Activated CD8-positive, alpha-beta memory T cell treated with anti-CD3 and anti-CD28 coated beads for 4 hours (primary cell): Measurements from ENCODE around the gene GRHL3.
A peak's percentile ranks its signal among the peaks of the same experiment; 100 is the strongest.

Experiments
- DNase-seq, 2 donors: peaks; one replicate each; pipeline ENCODE4 v3.0.0-alpha.2; 2020; ENCODE audit warnings: low read depth in 2 of 2

Gene GRHL3

GRCh38 chr1:24343412-24344089 is 24.4 kb downstream of the GRHL3 start:
- DNase-seq = no peak

GRCh38 chr1:24344090-24344742 is 25.1 kb downstream of the GRHL3 start:
- DNase-seq = no peak

GRCh38 chr1:24345334-24345733 is 26.2 kb downstream of the GRHL3 start:
- no peak for DNase-seq

- no peak for DNase-seq
Measured at GRCh38 chr1:24347159-24347934, 28.2 kb downstream of the GRHL3 start.

- no peak for DNase-seq
Measured at GRCh38 chr1:24348196-24348595, 29.0 kb downstream of the GRHL3 start.

- DNase-seq = peak in 1 of 2 donors; percentile 5
Measured at GRCh38 chr1:24349891-24350290, 30.7 kb downstream of the GRHL3 start.

GRCh38 chr1:24351247-24351646 is 32.1 kb downstream of the GRHL3 start:
- no peak for DNase-seq

GRCh38 chr1:24351918-24352627 is 32.9 kb downstream of the GRHL3 start:
- no peak for DNase-seq

- no peak for DNase-seq
Measured at GRCh38 chr1:24353292-24353891, 34.2 kb downstream of the GRHL3 start.

GRCh38 chr1:24355466-24355865 is 36.3 kb downstream of the GRHL3 start:
- no peak for DNase-seq

- no peak for DNase-seq
Measured at GRCh38 chr1:24357038-24357437, 37.9 kb downstream of the GRHL3 start.

- no peak for DNase-seq
Measured at GRCh38 chr1:24360681-24361080, 41.5 kb downstream of the GRHL3 start.

- no peak for DNase-seq
Measured at GRCh38 chr1:24361811-24362210, 42.7 kb downstream of the GRHL3 start.

- no peak for DNase-seq
Measured at GRCh38 chr1:24362396-24362795, 43.2 kb downstream of the GRHL3 start.

GRCh38 chr1:24362982-24363614 is 43.9 kb downstream of the GRHL3 start:
- DNase-seq = no peak

- no peak for DNase-seq
Measured at GRCh38 chr1:24363994-24364393, 44.8 kb downstream of the GRHL3 start.

- no peak for DNase-seq
Measured at GRCh38 chr1:24364605-24364974, 45.4 kb downstream of the GRHL3 start.

- DNase-seq = no peak
Measured at GRCh38 chr1:24364975-24365678, 46.0 kb downstream of the GRHL3 start.

GRCh38 chr1:24366707-24367106 is 47.5 kb downstream of the GRHL3 start:
- DNase-seq = no peak

- DNase-seq = no peak
Measured at GRCh38 chr1:24369199-24369598, 50.0 kb downstream of the GRHL3 start.

- DNase-seq = no peak
Measured at GRCh38 chr1:24369801-24370200, 50.6 kb downstream of the GRHL3 start.
